Caco-2 (cell line): Measurements from ENCODE around the gene TTC31. TPM values are rescaled to one million over a fixed set of nuclear protein-coding genes. Genes with fewer than 3 reads are reported as not detected.
A peak's percentile ranks its signal among the peaks of the same experiment; 100 is the strongest.
"Not testable (repeated sequence)": the region's sequence is repeated elsewhere in the genome, so short reads cannot be mapped to it uniquely, and the experiment has no call there.

Source experiments
- BruUV-seq: library from RNA; stranded (reverse); fragments of 400-500 nt; replicated peaks from 2 replicates; lab custom pipeline; 2021; lab: Mats Ljungman, UMichigan
- CTCF ChIA-PET: fragments of 300-600 bp; sonication (Branson Sonifier 250); formaldehyde crosslinking; loops from one replicate; lab custom pipeline; 2022; ENCODE audit warnings: antibody characterized with exemption; lab: Charles Lee
- POLR2A ChIA-PET: fragments of 300-600 bp; sonication (Branson Sonifier 250); formaldehyde crosslinking; loops from one replicate; lab custom pipeline; 2022; ENCODE audit warnings: antibody characterized with exemption; lab: Charles Lee
- DNase-seq, 2 experiments: peaks; one replicate each; pipeline versions ENCODE4 v3.0.0 to v3.0.0-alpha.2; 2020 to 2022
- H3K27me3 ChIP-seq: replicated peaks from 2 replicates; pipeline ENCODE4 v1.6.0; 2011; ENCODE audit warnings: low read length; ENCODE audit not compliant: control insufficient read depth, insufficient read depth
- H3K36me3 ChIP-seq: 2 replicates; pipeline ENCODE4 v1.5.1; 2011; ENCODE audit warnings: low read length; ENCODE audit not compliant: control insufficient read depth, insufficient read depth
- H3K4me1 ChIP-seq: fragments of 250-450 bp; sonication (Bioruptor Pico); 2 replicates; pipeline ENCODE4 v1.5.1; 2020; ENCODE audit warnings: mild to moderate bottlenecking
- H3K4me3 ChIP-seq: 2 replicates; pipeline ENCODE4 v1.5.1; 2011; ENCODE audit warnings: low read depth, mild to moderate bottlenecking, control low read depth, low read length
- H3K9me3 ChIP-seq: fragments of 250-450 bp; sonication (Bioruptor Pico); 2 replicates; pipeline ENCODE4 v1.5.1; 2020; ENCODE audit warnings: mild to moderate bottlenecking, moderate library complexity
- H3K27ac Mint-ChIP-seq: one replicate; pipeline ENCODE4 v1.8.0; 2022; ENCODE audit warnings: mixed read lengths; ENCODE audit not compliant: unreplicated experiment
- H3K27me3 Mint-ChIP-seq: one replicate; pipeline ENCODE4 v1.8.0; 2022; ENCODE audit warnings: mixed read lengths; ENCODE audit not compliant: insufficient read depth, unreplicated experiment
- H3K36me3 Mint-ChIP-seq: one replicate; pipeline ENCODE4 v1.8.0; 2022; ENCODE audit warnings: mild to moderate bottlenecking, mixed read lengths; ENCODE audit not compliant: insufficient read depth, unreplicated experiment
- H3K4me1 Mint-ChIP-seq: one replicate; pipeline ENCODE4 v1.8.0; 2022; ENCODE audit warnings: low read depth, mixed read lengths; ENCODE audit not compliant: unreplicated experiment
- H3K4me3 Mint-ChIP-seq: one replicate; pipeline ENCODE4 v1.8.0; 2022; ENCODE audit warnings: mild to moderate bottlenecking, moderate library complexity, mixed read lengths; ENCODE audit not compliant: unreplicated experiment
- H3K9me3 Mint-ChIP-seq: one replicate; pipeline ENCODE4 v1.8.0; 2022; ENCODE audit warnings: mixed read lengths; ENCODE audit not compliant: unreplicated experiment
- intact Hi-C: fragments of 100-400 bp; cut with micrococcal nuclease; formaldehyde crosslinking; loops from one replicate; pipeline ENCODE4 v1.10.0; 2022; ENCODE audit not compliant: unreplicated experiment
- total RNA-seq: library from RNA; stranded (reverse); gene quantifications from 2 replicates; pipeline ENCODE4 v1.2.3, GENCODE V29; 2022
- TF ChIP-seq, protein P1 (sequence below), 2 experiments: fragments of 200-600 bp in 1 of 2; IDR thresholded peaks; 1 replicate in 1 of 2; 2 replicates in 1 of 2; pipeline versions ENCODE4 v1.5.1 to v1.8.0; 2011 to 2022; ENCODE audit warnings: antibody characterized with exemption in 1 of 2, control low read depth in 1 of 2, inconsistent platforms in 1 of 2, low read depth in 1 of 2, low read length in 1 of 2, mild to moderate bottlenecking in 1 of 2, moderate library complexity in 1 of 2; ENCODE audit not compliant: insufficient read depth in 1 of 2, severe bottlenecking in 1 of 2, unreplicated experiment in 1 of 2

The TTC31 gene
- total RNA-seq, 1 experiment from 2014 or later, result 32.4 TPM

DNA sequence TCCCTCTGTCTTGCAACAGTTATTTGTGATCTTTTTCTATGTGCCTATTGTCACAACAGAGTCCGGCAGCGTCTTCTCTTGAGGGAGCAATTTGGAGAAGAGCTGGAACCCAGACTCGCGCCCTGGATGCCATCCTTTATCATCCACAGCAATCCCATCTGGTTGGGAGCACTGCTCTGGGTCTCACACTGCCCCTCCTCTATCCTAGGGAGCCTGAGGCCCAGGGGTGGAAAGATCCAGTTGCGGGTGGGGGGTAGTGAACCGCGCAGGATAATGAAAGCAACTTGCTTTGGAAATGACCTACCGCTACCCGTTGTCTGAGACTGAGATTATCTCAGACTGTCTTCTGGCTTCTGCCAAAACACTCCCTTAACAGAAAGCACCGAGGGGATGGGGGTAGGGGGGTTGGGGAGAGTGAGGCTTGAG is 23.9 kb upstream of the TTC31 start:
- TF ChIP-seq, protein P1, sequence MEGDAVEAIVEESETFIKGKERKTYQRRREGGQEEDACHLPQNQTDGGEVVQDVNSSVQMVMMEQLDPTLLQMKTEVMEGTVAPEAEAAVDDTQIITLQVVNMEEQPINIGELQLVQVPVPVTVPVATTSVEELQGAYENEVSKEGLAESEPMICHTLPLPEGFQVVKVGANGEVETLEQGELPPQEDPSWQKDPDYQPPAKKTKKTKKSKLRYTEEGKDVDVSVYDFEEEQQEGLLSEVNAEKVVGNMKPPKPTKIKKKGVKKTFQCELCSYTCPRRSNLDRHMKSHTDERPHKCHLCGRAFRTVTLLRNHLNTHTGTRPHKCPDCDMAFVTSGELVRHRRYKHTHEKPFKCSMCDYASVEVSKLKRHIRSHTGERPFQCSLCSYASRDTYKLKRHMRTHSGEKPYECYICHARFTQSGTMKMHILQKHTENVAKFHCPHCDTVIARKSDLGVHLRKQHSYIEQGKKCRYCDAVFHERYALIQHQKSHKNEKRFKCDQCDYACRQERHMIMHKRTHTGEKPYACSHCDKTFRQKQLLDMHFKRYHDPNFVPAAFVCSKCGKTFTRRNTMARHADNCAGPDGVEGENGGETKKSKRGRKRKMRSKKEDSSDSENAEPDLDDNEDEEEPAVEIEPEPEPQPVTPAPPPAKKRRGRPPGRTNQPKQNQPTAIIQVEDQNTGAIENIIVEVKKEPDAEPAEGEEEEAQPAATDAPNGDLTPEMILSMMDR (IDR thresholded peaks at IDR 0.05; ENCODE audit: insufficient read depth in 1 of 2, low read depth in 1 of 2, low read length in 1 of 2, severe bottlenecking in 1 of 2, unreplicated experiment in 1 of 2), result no peak
- intact Hi-C loops, result loop anchor here (1.0 to 2.0 kb wide), 5 partner anchors 7 to 48 kb away; partner anchors contain the start of genes MRPL53, PCGF1 and TTC31
- Mint-ChIP-seq H3K4me3 (peak overlapping the region; percentile 95), H3K36me3 (peaks cover 71% of the 10 kb centered on the region), H3K27me3 (no peaks in the 10 kb centered on the region), H3K9me3 (no peaks in the 10 kb centered on the region), H3K4me1 (peaks cover 41% of the 10 kb centered on the region), H3K27ac (peak overlapping the region; percentile 74)
- CTCF ChIA-PET, result interaction anchor here (0.5 to 1.6 kb wide), 7 partner anchors 8 to 68 kb away, joined by 3 to 8 read pairs (median 6); partner anchors contain the start of genes CCDC142, MRPL53 and TTC31
- BruUV-seq, result no TSS peak
- Histone ChIP-seq H3K27me3 (no peaks in the 10 kb centered on the region), H3K36me3 (peaks cover 4% of the 10 kb centered on the region), H3K4me3 (peak overlapping the region; percentile 45), H3K4me1 (peaks cover 10% of the 10 kb centered on the region; the same call in 1 of the 2 replicates), H3K9me3 (no peaks in the 10 kb centered on the region)
- DNase-seq, result no peak
- POLR2A ChIA-PET, result interaction anchor here (0.7 to 2.7 kb wide), 10 partner anchors 8 to 630 kb away, joined by 3 to 24 read pairs (median 6); partner anchors contain the start of genes AUP1, HTRA2, MRPL53 and STAMBP

GRCh38 chr2:74459503-74460118 is 23.3 kb upstream of the TTC31 start:
- H3K9me3 ChIP-seq, H3K27me3 ChIP-seq, DNase-seq, BruUV-seq, H3K27me3 Mint-ChIP-seq, CTCF ChIA-PET, H3K9me3 Mint-ChIP-seq, H3K4me1 ChIP-seq, H3K36me3 ChIP-seq: not testable (repeated sequence)
- Mint-ChIP-seq H3K36me3 (peaks cover 71% of the 10 kb centered on the region), H3K27ac (peak overlapping the region; percentile 74), H3K4me1 (peaks cover 37% of the 10 kb centered on the region), H3K4me3 (peak overlapping the region; percentile 95)
- POLR2A ChIA-PET, result interaction anchor here (2.0 to 2.7 kb wide), 2 partner anchors 14 to 17 kb away, joined by 20 read pairs; partner anchors contain the start of gene MRPL53
- H3K4me3 ChIP-seq, result peak overlapping the region; percentile 45
- intact Hi-C loops, result loop anchor here (2.0 kb wide), 1 partner anchor 47 kb away; the partner anchor contains the start of gene PCGF1

- Mint-ChIP-seq H3K27ac (peak overlapping the region; percentile 74), H3K4me1 (peaks cover 32% of the 10 kb centered on the region), H3K4me3 (peak overlapping the region; percentile 95), H3K36me3 (peaks cover 67% of the 10 kb centered on the region)
- H3K4me1 ChIP-seq, H3K9me3 Mint-ChIP-seq, H3K27me3 ChIP-seq, H3K27me3 Mint-ChIP-seq, H3K4me3 ChIP-seq, H3K9me3 ChIP-seq, intact Hi-C loops, CTCF ChIA-PET, BruUV-seq, DNase-seq, H3K36me3 ChIP-seq: not testable (repeated sequence)
- POLR2A ChIA-PET, result interaction anchor here (0.6 kb wide), 1 partner anchor 1206 kb away, joined by 4 read pairs; no protein-coding TSS in a partner anchor
Observed at GRCh38 chr2:74460187-74460586, 22.7 kb upstream of the TTC31 start.
